HG03521 (cell line): ENCODE measurements around the gene RAPGEF5.

Source experiments
- ATAC-seq: cut with Tn5 transposase; IDR thresholded peaks from one replicate; pipeline ENCODE4 v1.9.1; 2021; ENCODE audit warnings: mild to moderate bottlenecking, moderate library complexity; ENCODE audit not compliant: unreplicated experiment

The RAPGEF5 gene, protein sequence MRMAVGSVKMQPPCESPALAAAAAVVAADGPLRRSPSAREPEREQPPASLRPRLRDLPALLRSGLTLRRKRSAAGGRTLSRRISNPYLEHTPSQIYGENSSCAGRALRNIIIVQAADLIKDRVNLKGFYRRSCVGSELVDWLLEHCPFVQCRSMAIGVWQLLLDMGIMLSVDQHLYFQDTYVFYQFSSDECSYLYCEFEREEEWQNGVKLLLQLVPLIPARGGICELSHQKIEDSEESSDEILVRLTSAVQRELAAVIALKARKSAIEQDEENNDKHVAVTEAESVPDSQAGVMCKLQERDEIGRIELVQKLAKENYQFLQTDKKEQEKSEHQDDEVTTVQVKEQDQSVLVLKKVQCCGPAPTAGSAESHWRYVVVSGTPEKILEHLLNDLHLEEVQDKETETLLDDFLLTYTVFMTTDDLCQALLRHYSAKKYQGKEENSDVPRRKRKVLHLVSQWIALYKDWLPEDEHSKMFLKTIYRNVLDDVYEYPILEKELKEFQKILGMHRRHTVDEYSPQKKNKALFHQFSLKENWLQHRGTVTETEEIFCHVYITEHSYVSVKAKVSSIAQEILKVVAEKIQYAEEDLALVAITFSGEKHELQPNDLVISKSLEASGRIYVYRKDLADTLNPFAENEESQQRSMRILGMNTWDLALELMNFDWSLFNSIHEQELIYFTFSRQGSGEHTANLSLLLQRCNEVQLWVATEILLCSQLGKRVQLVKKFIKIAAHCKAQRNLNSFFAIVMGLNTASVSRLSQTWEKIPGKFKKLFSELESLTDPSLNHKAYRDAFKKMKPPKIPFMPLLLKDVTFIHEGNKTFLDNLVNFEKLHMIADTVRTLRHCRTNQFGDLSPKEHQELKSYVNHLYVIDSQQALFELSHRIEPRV

DNA sequence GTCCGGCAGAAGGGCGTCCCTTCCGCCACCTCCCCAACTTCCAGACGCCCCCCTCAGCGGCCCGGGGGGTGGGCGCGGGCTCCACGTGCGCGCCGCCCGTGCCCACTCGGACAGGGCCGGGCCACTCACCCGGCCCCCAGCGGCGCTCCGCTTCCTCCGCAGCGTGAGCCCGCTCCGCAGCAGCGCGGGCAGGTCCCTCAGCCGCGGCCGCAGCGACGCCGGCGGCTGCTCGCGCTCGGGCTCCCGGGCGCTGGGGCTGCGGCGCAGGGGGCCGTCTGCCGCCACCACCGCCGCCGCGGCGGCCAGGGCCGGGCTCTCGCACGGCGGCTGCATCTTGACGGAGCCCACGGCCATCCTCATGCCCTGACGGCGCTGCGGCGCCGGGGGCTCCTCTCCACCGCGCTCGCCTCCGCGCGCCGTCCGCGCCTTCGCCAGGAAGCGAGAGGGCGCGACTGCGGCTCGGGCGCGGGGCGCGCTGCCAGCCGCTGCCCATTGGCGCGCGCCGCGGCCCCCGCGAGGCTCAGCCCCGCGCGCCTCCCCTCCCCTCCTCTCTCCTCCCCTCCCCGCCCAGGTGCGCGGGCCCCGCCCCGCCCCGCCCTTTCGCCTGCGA lies at the start of gene RAPGEF5:
Gene RAPGEF5 (minus strand): TSS at position 454 of the 610 bp plus-strand sequence. CDS start 94 bp downstream, at position 360.
- no peak for ATAC-seq

DNA sequence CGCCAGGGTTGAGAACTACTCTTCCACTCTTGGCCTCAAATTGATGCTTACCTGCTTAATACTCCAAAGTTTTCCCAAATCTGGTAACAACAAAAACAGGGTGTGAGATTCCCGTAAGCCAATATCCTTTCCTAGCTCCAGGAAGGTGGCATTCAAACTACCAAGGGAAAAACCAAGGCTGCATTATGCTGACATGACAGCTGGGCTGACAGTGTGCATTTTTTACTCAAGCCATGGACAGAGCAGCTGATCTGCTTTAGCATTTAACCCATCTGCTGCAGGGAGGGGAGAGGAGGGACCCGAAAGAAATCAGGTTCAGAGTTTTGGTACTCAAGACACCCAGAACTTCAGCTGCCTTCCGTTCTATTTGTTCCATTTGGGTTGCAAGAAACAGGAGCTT lies 49.8 kb upstream of the RAPGEF5 start:
- no peak for ATAC-seq

DNA sequence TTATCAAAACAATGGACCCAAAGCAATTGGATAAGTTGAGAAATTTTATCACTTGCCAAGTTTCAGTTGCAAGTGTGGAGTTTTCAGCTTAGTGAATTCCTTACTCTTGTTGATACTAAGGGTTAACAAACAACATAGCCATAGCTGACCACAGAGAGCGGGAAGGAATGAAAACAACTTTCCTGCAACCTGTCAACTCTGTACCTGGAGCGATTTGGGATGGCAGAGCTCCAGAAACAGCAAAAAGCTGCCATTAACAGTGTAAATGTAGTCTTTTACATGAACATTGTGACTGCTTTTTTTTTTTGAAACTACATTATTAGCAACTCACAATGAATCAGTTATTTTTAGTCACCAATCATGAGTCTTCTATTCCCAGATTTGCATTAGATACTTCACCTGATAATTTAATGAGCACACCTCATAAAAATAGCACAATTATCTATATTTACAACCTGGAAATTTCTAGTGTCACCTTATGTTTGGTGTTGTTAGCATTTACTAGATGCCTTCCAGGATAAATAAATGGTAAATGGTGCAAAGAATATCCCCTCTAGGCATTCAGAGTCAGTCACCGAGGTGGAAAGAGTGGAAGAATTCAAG lies 47.6 kb upstream of the RAPGEF5 start:
- ATAC-seq, result no peak

DNA sequence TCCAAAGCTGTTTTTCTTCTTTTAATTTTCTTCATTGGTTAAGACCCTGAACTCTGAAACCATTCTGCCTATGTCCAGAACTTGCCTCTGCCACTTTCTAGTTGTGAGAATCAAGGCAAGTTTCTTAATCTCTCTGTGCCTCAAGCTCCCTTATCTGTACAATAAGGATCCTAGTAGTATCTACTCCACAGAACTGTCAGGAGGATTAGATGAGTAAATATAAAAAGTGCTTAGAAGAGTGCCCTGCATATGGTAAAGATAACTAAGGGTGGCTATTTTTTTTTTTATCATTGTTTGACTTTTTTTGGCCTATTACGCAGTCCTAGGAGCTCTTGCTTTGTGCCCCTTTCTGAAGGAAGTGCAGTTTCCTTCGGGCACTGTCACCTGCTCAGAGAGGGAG lies 46.4 kb upstream of the RAPGEF5 start:
- no peak for ATAC-seq

DNA sequence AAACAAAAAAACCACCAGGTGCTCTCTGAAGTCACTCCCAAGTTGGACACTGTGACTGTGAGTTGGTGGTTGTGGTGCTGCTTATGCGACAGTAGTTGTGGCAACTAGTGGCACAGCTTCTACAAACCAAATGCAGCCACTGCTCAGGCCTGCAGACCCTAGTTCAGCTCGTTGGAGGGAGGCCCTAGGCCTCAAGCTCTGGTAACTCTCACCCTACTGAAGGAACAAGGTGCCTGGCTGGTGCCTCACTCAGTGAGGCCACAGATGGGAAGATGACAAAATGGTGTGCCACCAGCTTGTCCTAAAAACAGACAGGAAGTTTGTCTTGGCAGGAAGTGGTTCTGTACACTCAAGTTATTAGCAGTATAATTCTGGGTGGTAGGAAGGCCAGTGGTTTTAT lies 45.3 kb upstream of the RAPGEF5 start:
- no peak for ATAC-seq

DNA sequence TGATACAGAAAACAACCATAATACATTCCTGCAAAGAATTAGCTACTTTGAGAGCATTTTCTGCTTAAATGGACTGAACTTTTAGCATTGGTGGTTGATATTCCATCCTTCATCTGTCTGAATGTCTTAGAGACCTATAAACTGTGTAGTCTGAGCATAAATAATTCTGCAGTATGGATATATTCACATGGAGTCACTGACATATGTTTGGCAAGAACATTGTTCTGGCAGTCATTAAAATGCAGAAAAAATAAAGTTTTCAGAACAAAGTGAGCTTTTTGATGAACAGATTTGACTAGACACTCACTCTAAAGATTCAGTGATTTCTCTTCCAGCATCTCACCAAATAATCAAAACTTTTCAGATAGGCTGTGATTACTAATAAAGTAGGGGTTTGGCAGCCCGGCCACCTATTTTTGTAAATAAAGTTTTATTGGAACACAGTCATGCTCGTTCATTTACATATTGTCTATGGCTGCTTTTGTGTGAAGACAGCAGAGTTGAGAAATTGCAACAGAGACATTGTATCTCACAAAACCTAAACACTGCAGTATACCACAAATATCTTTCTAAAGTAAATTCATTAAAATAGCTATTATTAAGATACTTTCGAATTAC lies 44.1 kb upstream of the RAPGEF5 start:
- no peak for ATAC-seq

DNA sequence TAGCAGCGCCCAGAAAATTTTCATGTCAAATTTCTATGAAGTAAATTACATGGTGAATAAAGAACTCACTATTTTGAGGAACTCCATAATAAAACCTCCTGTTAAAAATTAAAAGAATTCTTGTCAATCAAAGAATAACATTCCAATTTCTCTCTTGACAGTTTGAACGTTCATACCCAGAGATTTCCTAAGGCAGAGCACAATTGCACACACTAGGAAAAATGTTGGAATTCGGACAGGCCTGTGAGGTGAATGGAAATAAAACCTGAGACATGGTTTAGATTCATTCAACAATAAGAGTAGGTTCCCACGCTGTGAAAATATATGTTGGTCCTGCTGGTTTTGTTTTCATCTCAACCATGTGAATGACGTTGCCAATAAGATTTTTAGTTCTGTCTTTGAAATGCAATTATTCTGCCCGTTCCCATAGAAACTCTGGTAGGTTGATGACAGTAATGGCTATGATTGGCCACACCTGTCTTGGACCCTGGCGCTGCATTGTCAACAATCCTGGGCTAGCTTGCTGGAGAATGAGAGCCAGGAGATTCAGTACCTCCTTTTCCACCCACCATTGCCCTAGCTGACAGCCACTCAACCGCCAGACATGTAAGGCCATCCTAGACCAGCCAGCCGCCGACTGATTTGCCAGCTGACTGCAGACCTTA lies 43.3 kb upstream of the RAPGEF5 start:
- no peak for ATAC-seq

DNA sequence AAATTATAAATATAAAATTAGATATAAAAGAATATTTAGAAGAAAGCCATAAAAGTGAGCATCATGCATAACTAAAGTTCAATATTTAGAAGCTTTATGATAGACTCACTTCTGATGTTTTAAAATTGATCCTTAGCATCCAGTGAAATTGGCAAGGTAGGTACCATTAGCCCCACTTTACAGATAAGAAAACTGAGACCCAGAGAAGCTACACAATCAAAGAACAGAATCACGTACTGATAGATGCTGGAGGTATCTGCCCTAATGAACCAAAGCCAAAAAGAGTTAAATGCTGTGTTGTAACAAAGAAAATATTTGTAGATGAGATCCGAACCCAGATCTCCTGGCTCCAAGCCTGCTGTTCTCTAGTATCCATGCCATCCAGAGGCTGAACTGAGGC lies 42.6 kb upstream of the RAPGEF5 start:
- no peak for ATAC-seq

DNA sequence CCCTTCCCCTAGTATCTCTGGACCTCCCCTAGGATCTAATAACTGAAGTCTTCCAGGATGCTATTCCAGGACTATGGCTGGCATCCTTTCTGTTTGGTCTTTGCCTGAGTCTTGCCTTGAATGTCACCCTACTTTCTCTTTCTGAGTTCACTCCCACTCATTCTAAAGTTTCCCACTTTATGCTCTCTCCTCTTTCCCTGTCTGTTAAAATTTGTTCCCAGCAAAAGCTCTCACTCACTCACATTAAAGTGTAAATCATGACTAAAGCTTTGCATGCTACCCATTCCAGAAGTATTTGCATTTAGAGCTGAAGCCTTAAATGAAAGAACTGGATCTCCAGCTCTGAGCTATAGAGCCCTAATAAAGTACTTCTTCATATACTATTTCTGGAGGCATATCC lies 42.1 kb upstream of the RAPGEF5 start:
- ATAC-seq, result no peak

DNA sequence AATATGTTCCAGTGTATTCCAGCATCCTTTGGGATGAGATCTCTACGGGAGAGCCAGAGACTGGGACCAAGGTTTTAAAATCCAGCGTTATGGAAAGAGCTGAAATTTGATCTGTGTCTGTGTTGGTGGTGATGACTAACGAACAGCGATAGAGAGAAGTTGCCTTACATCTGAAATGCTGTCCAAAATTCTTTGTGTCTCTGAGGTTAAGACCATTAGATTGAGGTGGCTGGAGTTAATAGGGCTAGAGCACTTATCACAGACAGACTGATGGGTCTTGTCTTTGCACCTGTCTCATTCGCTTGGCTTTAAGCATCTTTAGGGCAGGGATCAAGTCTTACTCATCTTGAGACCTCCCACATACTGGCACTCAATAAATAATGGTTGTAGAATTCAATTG lies 41.0 kb upstream of the RAPGEF5 start:
- ATAC-seq, result no peak

DNA sequence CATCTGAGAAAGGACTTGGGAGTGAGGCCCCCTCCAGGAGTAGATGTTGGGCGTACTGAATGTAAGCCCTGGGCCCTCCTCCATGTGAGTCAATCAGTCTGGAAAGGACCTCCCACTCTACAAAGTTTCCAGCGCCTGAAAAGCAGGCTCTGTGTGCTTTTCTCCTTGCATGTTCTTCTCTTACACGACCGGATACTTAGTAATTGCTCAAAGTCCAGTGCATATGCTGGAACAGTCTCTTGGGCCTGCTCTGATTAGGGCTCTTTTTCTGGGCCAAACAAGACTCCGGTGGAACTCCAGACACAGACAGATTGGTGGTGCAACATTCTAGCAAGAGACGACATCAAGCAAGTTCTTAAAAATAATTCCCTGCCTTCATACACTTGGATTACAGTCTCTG lies 38.3 kb upstream of the RAPGEF5 start:
- no peak for ATAC-seq

DNA sequence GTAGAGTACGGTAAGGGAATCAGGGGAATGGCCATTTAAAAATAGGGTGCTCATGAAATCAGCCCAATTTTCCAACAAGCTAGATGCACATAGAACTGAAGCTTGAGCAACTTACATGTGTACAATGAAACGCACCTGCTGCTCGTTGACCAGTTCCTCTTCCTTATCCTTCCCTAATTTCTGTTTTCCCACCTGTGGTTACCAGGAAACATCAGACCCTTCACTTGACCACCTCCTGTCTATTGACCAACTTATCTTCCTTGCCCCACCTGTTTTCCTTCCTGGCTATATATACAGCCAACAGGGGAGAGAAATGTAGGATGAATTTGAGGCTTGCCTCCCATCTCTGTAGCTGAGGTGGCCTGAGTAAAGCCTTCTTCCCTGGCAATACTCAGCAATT lies 37.8 kb upstream of the RAPGEF5 start:
- no peak for ATAC-seq

DNA sequence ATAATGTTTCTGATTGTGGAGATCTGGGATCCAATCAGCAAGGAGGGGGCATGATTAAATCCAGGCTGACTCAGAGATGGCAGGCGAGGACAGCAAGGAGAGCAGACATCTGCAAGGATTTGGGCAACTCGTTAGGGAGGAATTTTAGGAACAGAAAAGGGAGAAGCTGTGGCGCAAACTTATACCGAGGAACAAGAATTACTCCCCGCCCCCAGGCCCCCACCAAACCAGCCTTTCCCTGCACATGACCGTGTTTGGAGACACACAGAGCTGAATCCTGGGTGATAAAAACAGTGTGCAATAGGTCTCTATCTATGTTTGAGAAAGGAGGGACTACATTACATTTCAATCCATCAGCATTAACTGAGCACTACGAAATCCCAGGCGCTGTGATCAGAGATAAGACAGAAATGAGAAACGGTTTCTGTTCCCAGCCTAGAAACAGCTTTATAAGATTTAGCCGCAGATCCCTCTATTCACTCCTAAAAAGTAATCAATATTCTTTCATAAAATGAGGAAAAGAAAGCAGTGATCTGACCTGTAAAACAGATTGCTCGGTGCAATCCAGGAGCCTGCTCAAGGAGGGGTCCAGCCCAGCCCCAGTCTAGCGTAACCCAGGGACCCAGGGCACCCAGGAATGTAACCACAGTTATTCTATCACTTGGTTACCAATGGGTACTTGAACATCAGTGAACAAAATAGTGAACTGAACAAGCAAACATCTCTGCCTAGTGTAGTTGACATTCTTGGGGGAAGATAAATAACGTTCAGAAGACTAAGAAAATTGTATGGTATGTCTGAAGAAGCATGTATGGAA lies 37.2 kb upstream of the RAPGEF5 start:
- ATAC-seq, result no peak

DNA sequence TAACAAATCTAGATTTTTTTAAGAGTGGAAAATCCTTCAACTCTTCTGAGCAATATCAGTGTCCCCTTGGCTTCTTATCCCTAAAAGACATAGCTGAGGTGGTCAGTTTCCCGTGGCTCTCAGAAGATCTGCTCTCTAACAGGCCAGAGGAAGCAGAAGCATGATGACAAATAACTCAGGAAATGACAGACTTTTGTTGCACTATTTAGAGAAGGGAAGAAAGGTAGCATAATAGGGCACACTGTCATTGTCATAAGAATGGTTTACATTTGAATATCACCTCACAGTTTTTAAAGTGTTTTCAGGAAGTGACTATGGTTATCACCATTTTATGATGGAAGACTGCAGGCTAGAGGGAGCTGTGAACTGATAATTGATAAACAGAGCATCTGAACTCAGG lies 33.6 kb upstream of the RAPGEF5 start:
- ATAC-seq, result no peak

DNA sequence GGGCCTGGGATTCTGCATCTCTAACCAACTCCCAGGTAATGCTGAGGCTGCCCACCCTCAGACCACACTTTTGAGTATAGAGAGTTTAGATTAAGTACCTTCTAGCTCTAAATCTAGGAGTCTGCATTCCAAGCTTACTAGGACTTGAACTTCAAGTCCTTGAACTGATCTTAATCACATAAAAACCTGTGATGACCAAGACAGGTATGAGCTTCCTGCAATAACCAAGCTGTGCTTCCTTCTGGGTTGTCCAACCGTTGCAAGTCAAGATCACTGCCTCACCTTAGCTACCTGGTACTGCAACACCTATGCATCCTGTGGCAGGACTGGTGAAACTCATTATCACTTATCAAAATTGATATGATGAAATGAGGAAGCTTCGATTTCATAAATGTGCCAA lies 32.9 kb upstream of the RAPGEF5 start:
- ATAC-seq, result no peak

DNA sequence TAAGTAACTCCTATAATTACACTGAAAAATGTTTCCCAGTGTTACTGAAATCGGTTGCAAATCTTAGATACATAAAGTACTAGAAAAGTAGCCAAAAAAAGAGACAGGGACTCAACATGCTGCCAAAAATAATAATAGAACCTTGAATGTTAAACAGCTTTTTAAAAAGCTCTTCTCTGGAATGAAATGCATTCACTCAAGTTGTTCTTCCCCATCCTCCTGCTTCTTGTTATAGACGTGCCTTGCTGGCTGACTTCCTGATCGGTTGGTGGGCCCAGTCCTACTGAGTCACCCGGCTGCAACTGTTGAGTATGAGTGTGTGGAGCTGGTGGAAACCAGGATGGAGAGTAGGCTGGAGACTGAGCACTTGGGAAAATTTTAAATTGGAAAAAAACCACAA lies 30.6 kb upstream of the RAPGEF5 start:
- no peak for ATAC-seq

DNA sequence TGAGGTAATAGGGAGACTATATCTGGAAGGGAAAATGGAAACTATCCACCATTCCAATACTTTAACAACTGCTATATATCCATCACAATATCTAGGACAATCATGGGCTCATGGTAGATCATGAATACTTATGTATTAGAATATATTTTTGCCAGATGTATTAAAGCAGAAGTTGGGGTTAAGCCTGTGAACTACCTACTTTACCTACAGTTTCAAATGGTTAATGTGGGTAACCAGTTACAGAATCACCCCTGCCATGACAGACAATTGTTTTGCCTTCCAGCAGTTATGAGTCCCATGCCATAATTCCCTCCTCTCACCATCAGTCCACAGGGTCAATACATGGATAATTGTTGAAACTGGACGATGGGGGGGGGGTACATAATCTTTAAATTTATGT lies 29.9 kb upstream of the RAPGEF5 start:
- peak; percentile 55 for ATAC-seq

DNA sequence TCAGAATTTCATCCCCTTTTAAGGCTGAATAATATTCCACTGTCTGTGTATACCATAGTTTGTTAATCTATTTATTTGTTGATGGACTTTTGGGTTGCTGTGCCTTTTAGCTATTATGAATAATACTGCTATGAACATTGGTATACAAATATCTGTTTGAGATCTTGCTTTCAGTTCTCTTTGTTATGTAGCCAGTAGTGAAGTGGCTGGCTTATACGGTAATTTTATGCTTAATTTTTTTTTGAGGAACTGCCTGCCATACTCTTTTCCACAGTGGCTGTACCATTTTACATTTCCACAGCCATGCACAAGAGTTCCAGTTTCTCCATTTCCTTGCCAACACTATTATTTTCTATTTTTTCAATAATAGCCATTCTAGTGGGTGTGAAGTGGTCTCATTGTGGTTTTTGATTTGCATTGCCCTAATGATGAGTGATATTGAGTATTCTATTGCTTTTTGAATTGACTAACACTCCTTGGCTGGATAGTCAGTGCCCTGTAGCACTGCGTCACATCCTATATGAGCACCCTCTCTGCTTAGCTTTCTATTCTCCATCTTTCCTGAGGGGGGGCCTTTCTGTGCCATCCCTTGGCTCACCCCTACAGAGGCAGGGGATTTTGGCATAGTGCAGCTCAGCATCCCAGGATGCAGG lies 29.4 kb upstream of the RAPGEF5 start:
- peak; percentile 65 for ATAC-seq

DNA sequence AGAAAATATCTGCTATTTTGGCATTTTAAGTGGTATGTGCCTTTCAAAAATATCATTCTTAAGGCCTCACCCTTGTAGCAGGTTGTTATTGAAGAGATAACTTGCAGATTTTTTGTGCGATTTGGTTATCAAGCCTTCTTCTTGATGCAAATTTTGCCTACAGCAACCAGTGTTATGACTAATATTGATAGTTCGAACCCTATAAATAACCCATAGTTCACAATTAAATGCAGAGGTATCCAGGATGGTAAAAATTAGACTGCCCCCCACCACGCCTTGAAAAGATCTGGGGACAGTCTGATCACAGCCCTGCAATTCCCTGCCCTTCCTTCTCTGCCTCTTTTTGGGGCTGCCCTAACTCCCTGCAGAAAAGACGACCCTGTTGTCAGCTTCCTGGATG lies 28.4 kb upstream of the RAPGEF5 start:
- ATAC-seq, result no peak
